Central memory CD4-positive, alpha-beta T cell (primary cell): ENCODE data around the gene DNAJC17.

ENCODE experiments used
- DNase-seq: peaks from one replicate; pipeline ENCODE4 v3.0.0; 2022

The DNAJC17 gene

DNA sequence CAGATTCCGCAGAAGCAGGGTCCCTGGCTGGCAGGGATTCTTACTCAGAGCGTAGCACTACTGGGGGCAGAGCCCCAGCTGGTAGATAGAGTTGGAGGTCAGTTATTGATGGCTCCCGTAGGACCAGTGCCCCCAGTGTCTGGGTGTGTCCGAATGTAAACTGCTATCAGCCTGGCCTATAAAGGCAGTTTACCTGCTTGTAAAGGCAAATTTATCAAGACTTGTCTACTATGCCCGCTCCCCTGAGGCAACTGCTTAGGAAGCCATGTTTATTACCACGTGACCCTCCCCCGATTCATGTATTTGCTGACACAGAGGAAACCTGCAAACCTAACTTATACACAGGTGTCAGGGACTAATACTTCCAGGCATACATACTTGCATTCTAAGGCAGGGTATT, 21.8 kb upstream of the DNAJC17 start:
- DNase-seq, result no peak

DNA sequence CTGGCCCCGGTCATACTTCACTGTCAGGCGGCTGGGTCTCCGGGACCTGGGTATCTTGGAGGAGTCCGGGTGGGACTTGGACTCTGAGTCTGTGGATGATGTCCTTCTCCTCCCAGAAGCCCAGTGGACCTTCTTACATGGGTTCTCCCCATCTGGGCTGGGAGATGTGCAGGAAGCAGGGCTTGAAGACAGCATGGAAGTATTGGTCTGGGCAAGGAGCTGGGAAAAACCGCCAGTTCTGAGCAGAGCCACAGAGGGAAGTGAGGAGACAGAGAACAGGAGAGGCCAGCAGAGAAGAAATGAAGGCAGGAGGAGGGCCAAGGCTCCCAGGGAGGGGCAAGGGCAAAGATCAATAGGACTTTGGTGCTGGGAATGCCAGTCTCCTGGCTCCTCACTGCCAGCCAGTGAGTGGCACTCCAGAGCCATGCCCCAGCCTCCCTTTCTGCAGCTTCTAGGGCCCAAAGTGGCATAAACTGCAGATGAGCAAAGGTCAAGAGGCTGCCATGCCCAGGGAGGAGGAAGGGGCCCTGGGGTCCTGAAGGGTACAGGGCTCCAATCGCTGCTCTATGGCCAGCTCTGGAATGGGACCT, 21.3 kb upstream of the DNAJC17 start, which contains the start of gene PPP1R14D:
Gene PPP1R14D, minus strand, starts transcription at position 262 of the 590 bp plus-strand sequence. Its CDS starts 67 bp downstream, at position 195.
- DNase-seq, result no peak

DNA sequence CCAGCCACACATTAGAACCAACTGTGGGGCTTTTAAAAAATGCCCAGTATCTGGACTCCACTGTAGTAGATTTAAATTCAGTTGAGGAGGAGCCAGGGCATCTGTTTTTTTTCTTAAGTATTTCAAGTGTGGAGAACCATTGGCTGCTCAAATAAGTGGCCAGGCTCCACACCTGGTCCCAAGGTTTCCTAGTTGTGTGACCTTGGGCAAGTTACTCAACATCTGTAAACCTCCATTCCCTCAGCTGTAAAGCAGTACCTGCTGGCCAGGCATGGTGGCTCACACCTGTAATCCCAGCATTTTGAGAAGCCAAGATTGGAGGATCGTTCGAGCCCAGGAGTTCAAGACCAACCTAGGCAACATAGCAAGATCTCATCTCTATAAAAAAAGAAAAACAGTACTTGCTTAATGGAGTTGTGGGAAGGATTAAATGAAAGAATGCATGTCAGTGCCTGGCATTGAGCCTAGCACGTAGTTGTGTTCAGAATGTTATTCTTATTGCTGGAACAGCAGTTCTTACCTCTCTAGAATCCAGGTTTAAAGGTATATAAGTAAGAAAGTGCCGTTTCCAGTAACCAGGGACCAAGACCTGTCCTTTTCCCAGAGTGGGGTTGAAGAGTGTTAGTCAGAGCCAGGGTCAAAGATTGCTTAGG, 19.3 kb upstream of the DNAJC17 start:
- no peak for DNase-seq

DNA sequence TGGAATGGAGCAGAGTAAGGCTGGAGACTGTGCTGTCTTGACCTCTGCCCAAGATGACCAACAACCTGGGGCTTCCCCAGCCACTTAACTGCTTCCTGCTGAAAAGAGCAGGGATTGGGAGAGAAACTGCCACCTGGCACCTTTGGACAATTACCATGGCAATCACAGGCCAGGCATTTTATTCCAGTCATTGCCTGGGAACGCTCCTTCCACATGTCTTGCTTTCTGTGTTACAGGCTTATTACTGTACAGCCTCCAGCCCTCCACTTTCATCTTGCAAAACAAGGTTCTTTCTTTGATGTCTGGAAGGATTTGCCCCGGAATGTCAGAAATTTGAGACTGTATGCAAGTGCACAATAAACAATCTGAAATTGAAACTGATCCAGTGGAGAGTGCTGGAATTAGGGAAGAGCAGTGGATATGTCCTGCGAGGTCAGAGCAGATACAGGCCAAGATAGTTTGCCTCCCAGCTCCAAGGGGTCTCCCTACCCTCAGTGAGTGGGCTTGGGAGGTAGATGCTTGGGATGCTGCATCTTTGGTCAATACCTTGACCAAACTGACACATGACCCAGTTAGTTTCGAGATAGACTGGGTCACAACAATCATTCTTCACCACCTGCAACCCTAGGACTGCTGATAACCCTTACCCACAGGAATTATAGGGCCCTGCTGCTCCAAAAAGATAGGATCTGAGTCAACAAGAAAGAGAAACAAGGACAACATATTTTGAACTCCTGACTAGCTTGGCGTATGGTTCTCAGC, 18.6 kb upstream of the DNAJC17 start:
- no peak for DNase-seq

DNA sequence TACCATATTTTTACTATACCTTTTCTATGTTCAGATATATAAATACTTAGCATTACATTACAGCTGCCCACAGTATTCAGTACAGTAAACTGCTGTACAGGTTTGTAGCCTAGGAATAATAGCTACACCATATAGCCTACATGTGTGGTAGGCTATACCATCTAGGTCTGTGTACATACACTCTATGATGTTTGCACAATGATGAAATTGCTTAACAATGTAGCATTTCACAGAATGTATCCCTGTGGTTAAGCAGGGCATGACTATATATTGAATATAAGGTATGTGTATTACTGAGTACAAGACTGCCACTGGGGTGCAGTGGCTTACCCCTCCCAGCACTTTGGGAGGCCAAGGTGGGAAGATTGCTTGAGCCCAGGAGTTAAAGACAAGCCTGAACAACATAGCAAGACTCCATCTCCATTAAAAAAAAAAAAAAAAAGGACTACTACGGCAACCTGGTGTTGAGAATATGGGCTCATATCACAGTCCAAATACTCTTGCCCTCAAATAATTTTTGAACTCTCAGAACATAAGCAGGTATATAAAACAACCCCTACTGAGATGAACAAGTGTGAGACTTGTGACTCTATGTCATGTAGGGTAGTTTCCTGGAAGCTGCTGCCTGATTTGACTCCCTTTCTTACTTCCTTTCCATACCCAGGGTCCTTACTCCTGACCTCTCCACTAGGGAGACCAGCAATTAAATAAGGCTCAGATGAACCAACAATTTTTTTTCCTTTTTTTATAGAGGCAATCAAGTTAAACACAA, 16.5 kb upstream of the DNAJC17 start:
- no peak for DNase-seq

DNA sequence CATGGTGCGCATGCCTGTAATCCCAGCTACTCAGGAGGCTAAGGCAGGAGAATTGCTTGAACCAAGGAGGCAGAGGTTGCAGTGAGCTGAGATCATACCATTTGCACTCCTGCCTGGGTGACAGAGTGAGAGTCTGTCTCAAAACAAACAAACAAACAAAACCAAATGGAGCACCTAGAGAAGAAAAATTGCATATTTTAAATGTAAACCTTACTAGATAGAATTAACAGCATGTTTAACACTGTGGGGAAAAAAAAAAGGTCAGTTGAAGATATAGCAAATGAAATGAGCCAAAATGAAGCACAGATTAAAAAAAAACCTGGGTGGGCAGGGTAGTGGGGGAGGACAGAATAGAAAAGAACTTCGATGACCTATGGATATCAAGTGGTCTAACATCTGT, 13.9 kb upstream of the DNAJC17 start:
- no peak for DNase-seq

DNA sequence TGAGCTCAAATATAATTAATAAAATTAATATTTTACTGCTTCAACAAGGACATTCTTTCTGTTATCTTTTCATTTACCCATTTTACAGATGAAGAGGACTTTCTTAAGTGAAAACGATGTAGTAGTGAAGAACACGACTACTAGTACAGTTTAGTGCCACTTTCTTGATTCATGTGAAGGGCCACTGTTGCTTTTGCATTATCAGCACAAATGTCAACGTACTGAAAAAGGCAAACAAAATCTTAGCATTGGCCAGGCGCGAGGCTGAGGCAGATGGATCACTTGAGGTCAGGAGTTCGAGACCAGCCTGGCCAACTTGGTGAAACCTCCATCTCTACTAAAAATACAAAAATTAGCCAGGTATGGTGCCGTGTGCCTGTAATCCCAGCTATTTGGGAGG, 11.8 kb upstream of the DNAJC17 start:
- DNase-seq, result no peak

DNA sequence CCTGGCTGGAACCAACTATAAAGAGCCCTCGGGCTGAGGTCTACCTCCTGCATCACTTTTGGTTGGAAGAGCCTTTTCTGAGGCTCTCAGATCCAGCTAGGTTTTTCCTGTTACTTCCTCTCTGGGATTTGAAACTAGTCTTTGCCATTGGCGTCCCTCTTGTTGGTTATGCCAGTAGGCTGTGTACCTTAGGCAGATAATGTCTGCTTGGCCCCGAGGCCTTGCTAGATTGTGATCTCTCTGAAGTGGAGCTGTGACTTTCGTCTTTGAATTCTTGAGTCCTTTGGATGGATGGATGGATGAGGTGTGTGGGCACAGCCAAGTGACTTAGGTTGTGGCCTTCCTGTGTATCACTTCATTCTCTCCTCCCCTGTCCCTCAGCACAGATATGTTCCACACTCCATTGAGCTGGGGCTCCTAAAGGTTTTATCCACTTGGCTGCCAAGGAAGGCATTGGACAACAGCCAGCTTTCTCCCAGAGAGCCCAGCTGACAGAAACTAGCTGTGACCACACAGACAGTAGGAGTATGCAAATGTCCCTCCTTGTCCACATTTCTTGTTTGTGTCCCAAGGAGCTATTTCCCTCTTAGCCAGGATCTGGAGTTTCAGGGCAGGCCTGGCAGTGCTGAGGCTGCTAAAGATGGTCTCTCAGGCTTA, 7.9 kb upstream of the DNAJC17 start:
- DNase-seq, result no peak

DNA sequence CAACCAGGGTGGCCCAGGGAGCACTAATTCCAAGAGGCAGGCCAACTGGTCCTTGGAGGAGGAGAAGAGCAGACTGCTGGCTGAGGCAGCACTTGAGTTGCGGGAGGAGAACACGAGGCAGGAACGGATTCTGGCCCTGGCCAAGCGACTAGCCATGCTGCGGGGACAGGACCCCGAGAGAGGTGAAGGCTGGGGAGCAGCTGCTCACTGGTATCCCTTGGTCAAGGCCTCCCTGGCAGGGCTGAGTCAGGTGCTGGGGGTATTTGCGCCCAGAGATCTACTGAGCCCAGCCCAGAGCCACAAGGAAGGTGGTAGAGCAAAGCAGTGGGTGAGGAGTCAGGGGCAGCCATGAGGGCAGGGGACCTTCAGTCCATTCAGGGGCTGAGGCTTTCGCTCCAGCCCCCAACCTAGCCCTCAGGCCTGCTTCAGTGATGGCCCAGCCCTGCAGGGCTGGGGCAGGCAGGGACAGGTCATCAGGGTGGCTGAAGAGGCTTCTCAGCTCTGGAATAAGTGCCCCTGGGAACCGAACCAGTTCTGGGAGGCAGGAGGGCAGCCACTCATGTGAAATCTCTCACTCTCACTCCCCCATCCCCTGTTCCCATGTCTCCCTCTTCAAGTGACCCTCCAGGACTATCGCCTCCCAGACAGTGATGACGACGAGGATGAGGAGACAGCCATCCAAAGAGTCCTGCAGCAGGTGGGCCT, 5.6 kb upstream of the DNAJC17 start:
- DNase-seq, result no peak

DNA sequence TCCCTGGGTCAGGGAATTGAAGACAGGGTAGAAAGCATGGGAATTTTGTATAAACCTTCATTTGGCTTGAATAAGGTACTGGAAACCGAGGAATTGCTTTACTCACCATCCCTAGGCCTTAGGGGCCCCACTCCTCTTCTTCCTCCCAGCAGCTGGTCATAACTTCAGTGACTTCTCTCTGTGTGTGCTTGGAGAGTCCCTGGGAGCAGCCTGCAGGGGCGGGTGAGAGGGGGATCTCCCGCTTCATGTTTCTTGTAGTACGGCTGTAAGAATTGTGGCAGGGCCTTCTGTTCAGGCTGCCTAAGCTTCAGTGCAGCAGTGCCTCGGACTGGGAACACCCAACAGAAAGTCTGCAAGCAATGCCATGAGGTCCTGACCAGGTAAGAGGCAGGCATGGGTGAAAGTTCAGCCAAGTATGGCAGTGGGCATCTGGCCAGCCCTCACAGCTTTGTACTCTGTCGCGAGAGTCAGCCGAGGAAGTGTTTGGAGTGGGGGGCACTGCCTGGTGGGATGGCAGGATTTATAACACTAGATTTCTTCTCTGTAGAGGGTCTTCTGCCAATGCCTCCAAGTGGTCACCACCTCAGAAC, 1.7 kb upstream of the DNAJC17 start:
- DNase-seq, result no peak

DNA sequence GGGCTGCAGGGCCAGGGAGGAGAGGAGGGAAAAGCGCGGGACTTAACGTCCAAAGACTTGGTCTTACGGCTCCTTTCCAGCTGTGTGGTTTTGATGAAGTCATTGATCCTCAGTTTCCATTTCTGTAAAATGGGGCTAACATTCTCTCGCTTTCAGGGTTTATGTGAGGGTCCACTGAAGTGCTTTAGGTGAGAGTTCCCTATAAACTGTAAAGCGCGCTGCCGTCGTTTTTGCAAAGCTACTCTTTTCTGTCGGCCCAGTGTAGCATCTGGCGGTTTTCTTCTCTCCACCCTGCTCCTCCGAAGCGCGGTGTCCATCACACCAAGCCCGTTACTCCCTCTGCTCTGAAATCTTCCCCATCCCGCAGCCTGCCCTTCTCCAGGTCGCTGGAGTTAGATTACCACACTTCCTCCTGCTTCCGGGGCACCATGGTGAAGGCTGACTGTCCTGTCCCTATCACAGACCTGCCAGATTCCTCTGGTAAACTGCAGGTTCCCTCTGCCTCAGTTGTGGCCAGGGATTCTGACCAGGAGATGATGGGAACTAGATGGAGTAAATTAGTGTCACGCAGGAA, 702 bp upstream of the DNAJC17 start:
- DNase-seq, result no peak

DNA sequence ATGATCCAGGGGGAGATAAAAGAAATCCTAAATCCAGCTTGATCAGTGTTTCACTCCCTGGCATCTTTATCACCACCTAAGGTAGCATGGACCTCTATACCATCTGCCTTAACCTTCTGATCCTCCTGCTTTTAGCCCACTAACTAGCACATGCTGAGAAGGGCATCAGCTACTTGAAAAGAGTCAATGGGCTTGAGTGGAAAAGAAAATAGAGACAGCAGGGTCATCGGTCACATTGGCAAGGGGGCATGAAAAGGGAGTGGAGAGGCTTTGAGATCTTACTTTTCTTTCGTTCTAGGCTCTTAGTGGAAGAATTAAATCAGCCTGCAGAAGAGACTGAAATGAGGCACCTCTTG, 623 bp downstream of the DNAJC17 start:
- no peak for DNase-seq

DNA sequence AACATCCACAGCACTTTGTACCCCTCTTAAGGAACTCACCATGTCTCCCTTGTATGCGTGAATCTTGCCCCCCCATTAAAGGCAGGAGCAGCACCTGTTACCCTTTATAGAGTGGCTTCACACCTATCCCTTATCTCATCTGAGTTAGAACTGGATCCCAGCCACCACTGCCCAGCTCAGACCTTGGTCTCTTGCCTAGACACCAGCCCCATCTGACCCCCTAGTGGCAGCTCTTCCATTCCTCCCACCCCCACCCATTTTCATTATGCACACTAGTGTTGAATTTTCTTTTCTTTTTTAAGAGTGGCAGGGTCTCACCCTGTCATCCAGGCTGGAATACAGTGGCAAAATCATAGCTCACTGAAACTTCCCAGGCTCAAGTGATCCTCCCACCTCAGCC, 3.6 kb downstream of the DNAJC17 start:
- DNase-seq, result no peak

DNA sequence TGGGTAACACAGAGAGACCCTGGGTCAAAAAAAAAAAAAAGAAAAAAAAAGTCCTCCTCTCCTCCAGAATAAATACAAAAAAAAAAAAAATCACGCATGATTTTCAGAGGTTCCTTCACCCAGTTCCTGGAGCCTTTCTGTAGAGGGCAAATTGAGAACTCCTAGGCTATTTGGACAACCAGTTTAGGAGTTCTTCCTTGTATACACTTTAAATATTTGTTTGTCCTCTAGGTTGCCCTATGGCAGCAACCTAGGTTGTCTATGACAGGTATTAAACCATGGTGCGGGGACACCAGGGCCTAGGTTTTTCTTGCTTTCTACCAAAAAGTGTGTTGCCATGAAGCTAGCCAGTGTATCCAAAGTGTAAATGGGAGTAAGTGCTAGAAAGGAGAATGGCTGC, 4.2 kb downstream of the DNAJC17 start:
- no peak for DNase-seq

DNA sequence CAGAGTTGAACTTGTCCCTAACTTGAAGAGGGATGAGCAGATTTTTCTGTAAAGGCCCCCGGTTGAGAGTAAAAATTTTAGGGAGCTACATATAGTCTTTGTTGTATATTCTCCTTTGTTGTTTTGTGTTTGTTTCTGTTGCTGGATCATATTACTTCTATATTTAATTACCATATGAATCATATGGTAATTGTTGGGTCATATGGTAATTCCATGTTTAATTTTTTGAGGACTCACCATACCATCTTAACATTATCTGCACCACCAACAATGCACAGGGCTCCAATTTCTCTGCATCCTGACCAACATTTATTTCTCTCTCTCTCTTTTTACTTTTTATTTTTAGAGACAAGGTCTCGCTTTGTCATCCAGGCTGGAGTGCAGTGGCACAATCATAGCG, 7.8 kb downstream of the DNAJC17 start:
- no peak for DNase-seq

DNA sequence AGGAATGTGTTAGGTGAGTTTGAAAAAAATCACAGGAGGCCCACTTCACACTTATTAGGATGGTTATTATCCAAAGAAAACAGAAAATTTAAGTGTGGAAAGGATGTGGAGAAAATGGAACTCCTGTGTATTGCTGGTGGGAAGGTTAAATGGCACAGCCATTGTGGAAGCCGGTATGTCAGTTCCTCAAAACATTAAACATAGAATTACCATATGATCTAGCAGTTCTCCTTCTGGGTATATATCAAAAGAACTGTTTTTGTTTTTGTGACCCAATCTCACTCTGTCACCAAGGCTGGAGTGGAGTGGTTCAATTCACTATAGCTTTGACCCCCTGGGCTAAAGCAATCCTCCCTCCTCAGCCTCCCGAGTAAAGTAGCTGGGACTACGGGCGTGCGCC, 10.8 kb downstream of the DNAJC17 start:
- DNase-seq, result no peak

DNA sequence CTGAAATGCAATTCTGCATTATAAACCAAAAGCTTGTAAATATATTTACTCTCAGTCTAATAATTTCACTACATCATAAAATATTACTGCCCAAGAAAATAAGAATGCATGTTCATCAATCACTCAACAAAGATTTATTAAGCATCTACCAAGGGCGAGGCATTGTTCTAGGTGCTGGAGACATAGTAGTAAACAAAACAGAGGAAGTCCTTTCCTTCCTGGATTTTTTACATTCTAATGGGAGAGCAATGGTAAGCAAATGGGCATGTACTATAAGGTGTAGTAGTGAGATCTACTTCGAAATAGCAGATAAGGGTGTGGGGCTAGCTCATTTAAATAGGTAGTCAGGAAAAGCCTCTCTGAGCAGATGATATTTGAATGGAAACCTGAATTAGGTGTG, 11.2 kb downstream of the DNAJC17 start:
- no peak for DNase-seq

DNA sequence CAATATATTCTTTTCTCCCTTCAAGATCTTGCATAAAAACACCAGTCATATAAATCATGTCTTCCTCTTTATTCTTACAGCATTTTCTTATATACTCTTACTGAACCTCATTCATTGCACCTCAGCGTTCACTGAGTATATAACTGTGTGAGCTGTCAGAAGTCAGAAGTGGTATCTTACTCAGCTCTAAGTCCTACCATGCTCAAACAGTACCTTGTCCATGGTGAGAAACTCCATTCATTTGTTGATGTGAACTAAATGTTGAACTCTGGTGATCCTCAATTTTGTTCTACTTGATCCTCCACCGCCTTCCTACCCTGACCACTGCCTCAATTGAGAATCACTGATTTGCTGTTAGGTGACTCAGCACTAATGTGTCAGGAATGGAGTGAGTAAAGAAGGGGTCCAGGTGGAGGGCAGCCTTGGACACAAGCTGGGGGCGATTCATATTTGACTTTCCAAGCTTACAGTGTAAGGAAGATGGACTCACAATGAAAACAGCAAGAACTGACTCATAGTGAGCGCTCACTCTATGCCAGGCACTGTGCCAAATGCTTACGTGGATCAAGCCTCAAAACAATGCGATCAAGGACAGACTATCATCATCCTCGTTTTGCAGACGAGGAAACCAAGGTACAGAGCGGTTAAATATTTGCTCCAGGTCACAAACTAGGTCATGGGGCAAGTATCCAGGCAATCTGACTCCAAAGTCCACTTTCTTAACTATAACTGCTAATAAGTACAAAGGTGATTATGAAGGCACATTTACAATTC, 13.9 kb downstream of the DNAJC17 start:
- no peak for DNase-seq

DNA sequence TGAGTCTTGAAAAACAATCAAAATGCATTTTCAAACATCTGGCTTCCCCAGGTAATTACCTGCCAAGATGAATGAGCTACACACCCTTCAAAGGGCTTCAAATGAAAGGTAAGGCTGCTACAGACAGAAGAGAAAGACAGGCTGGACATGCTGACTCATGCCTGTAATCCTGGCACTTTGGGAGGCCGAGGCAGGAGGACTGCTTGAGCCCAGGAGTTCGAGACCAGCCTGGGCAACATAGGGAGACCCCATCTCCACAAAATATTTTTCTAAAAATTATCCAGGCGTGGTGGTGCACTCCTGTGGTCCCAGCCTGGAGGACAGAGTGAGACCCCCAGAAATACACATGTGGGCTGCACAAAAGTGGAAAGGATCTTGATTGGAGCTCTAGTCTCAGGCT, 14.9 kb downstream of the DNAJC17 start:
- no peak for DNase-seq

DNA sequence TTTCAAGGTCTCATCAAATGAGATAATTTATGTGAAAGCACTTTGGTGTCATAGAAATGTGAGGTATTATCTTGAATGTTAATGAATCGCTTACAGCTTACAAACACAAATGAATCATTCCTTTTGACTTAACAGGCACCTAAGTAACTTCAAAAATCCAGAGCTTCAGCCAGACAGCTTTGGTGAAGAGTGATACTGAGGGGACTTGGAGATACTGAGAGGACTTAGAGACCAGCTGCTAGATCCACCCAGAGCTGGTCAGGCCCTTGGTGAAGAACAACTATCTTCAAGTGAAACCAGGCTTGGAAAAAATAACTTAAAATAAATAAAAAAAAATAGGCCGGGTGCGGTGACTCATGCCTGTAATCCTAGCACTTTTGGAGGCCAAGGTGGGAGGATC, 16.6 kb downstream of the DNAJC17 start:
- DNase-seq, result no peak

DNA sequence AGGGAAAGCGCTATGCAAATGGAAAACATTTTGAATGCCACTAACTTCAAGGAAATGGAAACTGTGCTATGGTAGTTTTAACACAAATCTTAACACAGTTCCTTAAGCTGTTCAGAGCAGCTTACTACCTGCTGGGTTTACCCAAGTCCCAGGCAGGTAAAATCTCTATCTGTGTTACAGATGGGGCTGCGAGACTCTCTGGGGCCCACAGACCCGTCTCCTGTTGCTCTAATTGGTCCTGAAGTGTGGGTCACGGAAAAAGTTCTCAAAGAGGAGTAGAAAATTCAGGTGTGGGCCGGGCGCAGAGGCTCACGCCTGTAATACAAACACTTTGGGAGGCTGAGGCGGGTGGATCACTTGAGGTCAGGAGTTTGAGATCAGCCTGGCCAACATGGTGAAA, 17.3 kb downstream of the DNAJC17 start:
- DNase-seq, result no peak
